Measurements from ENCODE around the gene GALNS.
"Not testable (repeated sequence)": the region's sequence is repeated elsewhere in the genome, so short reads cannot be mapped to it uniquely, and the experiment has no call there.

GALNS gene

DNA sequence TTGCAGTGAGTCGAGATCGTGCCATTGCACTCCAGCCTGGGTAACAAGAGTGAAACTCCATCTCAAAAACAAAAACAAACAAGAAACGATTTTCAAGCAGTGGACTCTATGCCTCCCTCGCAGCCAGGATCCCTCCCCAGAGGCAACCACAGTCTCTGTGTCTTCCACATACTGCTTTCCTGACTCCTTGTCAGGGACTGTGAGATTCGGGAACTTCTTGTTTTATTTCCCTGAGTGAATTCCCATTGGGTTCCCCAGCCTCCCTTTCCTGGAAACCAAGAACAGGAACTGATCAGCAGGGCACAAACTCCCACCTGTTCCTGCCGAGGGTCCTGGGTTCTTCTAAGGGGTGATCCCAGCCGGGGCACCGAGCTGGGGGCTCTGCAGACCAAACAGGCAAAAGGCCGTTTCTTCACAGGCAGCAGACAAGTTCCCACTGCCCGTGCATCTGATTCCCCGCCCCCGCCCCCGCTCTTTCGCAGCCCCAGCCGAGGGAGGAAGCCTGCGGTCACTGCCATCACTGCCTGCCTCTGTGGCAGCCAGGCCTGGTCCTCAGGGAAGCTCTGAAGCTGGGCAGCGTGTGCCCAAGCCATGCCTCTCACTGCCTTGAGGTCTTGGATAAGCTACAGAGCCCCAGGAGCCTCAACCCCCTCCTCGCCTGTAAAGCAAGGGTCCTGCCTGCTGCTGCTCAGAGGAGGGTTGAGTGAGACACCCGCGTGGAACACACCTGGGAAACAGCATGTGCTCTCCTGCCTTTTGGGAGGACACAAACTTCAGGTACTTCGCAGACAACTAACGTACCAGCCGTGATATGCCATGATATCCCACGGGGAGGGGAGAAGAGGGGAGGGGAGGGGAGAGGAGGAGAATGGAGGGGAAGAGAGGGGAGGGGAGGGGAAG is 66.2 kb downstream of the GALNS start:
- no peak overlapping the region for H3K4me3 ChIP-seq (ENCODE audit: severe bottlenecking)
- no peak for DNase-seq (ENCODE audit: low spot score)
- H3K27ac ChIP-seq (ENCODE audit: poor library complexity, severe bottlenecking): no peak overlapping the region

DNA sequence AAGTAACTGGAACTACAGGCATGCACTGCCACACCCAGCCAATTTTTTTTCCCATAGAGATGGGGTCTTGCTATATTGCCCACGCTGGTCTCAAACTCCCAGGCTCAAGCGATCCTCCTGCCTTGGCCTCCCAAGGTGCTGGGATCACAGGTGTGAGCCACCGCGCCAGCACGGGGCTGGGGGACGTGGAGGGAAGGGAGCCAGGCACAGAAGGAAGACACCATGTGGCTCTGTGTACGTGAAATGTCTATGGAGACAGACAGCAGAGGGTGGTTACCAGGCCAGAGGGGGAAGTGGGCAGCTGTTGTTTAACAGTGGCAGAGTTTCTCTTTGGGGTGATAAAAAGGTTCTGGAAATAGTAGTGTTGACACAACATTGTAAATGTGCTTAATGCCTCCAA is 67.2 kb downstream of the GALNS start:
- no peak for TF ChIP-seq CTCF (IDR thresholded peaks at IDR 0.05; ENCODE audit: poor library complexity, severe bottlenecking)
- H3K36me3 ChIP-seq (ENCODE audit: low read depth): no peaks in the 10 kb centered on the region
- no peaks in the 10 kb centered on the region for H3K9me3 ChIP-seq (ENCODE audit: severe bottlenecking)
- no peaks in the 10 kb centered on the region for H3K4me1 ChIP-seq (ENCODE audit: insufficient read depth, poor library complexity, severe bottlenecking)
- DNase-seq (ENCODE audit: low spot score) (no peak), ATAC-seq (ENCODE audit: low read depth) (no peak)
- H3K4me3 ChIP-seq (ENCODE audit: severe bottlenecking): no peak overlapping the region
- H3K27ac ChIP-seq (ENCODE audit: poor library complexity, severe bottlenecking): no peak overlapping the region
- peaks cover 4% of the 10 kb centered on the region for H3K27me3 ChIP-seq (ENCODE audit: insufficient read depth, poor library complexity, severe bottlenecking)

More for the DNA sequence above, 66.2 kb downstream of the GALNS start:
- Histone ChIP-seq H3K9me3 (ENCODE audit: severe bottlenecking) (no peaks in the 10 kb centered on the region), H3K36me3 (ENCODE audit: low read depth) (no peaks in the 10 kb centered on the region), H3K27me3 (ENCODE audit: insufficient read depth, poor library complexity, severe bottlenecking) (peaks cover 4% of the 10 kb centered on the region), H3K4me1 (ENCODE audit: insufficient read depth, poor library complexity, severe bottlenecking) (no peaks in the 10 kb centered on the region)
- no peak for TF ChIP-seq CTCF (IDR thresholded peaks at IDR 0.05; ENCODE audit: poor library complexity, severe bottlenecking)
- ATAC-seq (ENCODE audit: low read depth): peak; percentile 20; the same call in 1 of the 3 replicates

GRCh38 chr16:88788749-88789148 is 68.0 kb downstream of the GALNS start:
- H3K4me1 ChIP-seq (ENCODE audit: insufficient read depth, poor library complexity, severe bottlenecking); H3K36me3 ChIP-seq (ENCODE audit: low read depth); DNase-seq (ENCODE audit: low spot score): not testable (repeated sequence)

DNA sequence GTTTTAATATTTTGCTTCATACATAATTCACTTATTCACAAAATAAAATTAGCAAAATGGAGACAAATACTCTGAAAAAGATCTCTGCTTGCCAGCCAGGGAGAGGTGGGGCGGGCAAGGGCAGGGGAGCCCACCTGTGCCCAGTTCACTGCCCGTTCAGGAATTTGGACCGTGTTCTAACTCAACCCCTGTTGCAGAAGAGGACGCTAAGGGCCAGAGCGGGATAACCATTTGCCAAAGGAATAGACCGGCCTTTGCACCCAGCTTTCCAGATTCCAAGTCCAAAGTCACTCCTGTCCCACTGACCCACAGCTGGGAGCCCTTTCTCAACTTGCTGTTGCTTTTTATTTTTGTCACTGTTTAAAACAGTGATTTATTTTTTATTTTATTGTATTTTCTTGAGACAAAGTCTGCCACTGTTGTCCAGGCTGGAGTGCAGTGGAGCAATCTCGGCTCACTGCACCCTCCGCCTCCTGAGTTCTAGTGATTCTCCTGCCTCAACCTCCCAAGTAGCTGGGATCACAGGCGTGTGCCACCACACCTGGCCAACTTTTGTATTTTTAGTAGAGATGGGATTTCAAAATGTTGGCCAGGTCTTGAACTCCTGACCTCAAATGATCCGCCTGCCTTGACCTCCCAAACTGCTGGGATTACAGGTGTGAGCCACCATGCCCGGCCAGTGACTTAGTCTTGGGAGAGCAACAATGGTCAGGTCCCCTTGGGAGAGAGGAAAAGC is 69.0 kb downstream of the GALNS start:
- no peak overlapping the region for H3K4me3 ChIP-seq (ENCODE audit: severe bottlenecking)
- no peak for TF ChIP-seq CTCF (IDR thresholded peaks at IDR 0.05; ENCODE audit: poor library complexity, severe bottlenecking)
- H3K27ac ChIP-seq (ENCODE audit: poor library complexity, severe bottlenecking): no peak overlapping the region
- peaks cover 7% of the 10 kb centered on the region for H3K4me1 ChIP-seq (ENCODE audit: insufficient read depth, poor library complexity, severe bottlenecking)
- H3K27me3 ChIP-seq (ENCODE audit: insufficient read depth, poor library complexity, severe bottlenecking): peaks cover 4% of the 10 kb centered on the region
- no peaks in the 10 kb centered on the region for H3K36me3 ChIP-seq (ENCODE audit: low read depth)
- H3K9me3 ChIP-seq (ENCODE audit: severe bottlenecking): no peaks in the 10 kb centered on the region
- DNase-seq (ENCODE audit: low spot score): no peak
- ATAC-seq (ENCODE audit: low read depth): no peak

More at GRCh38 chr16:88788749-88789148, 68.0 kb downstream of the GALNS start:
- not testable (repeated sequence) for ATAC-seq (ENCODE audit: low read depth); H3K4me3 ChIP-seq (ENCODE audit: severe bottlenecking); H3K27ac ChIP-seq (ENCODE audit: poor library complexity, severe bottlenecking); H3K27me3 ChIP-seq (ENCODE audit: insufficient read depth, poor library complexity, severe bottlenecking); H3K9me3 ChIP-seq (ENCODE audit: severe bottlenecking)

- ATAC-seq (ENCODE audit: low read depth): peak; percentile 10
- H3K27me3 ChIP-seq (ENCODE audit: insufficient read depth, poor library complexity, severe bottlenecking): no peaks in the 10 kb centered on the region
- TF ChIP-seq CTCF (IDR thresholded peaks at IDR 0.05; ENCODE audit: poor library complexity, severe bottlenecking): peak; percentile 93
- no peaks in the 10 kb centered on the region for H3K9me3 ChIP-seq (ENCODE audit: severe bottlenecking)
- H3K4me3 ChIP-seq (ENCODE audit: severe bottlenecking): peak within 1 kb of the TSS; percentile 87
- peak within 1 kb of the TSS; percentile 92 for H3K27ac ChIP-seq (ENCODE audit: poor library complexity, severe bottlenecking)
- peaks cover 4% of the 10 kb centered on the region; the same call in 1 of the 2 replicates for H3K36me3 ChIP-seq (ENCODE audit: low read depth)
- peaks cover 28% of the 10 kb centered on the region for H3K4me1 ChIP-seq (ENCODE audit: insufficient read depth, poor library complexity, severe bottlenecking)
- peak; percentile 68 for DNase-seq (ENCODE audit: low spot score)
These were observed 71.4 kb downstream of the GALNS start, which contains the start of gene PIEZO1 for GRCh38 chr16:88785106-88785924. Gene PIEZO1 (minus strand): TSS chr16:88785220. CDS start chr16:88784964, 256 bp downstream.
